K562 (cell line): ENCODE measurements around the gene DTL.

Source experiments
- CBX2 ChIP-seq: fragments of 200-600 bp; sonication (generic); IDR thresholded peaks from one replicate; pipeline ENCODE4 v1.6.1; 2012; ENCODE audit warnings: mild to moderate bottlenecking, low read length, inconsistent platforms; ENCODE audit not compliant: insufficient read depth, poor library complexity, severe bottlenecking
- EP300 ChIP-seq: IDR thresholded peaks from 2 replicates; pipeline ENCODE4 v1.6.1; 2012; ENCODE audit warnings: low read length, improper control_type of control experiment
- FOXM1 ChIP-seq, 2 experiments: fragments of 450-650 bp in 1 of 2; sonication (generic) in 1 of 2; formaldehyde crosslinking in 1 of 2; IDR thresholded peaks; 2 replicates each; pipeline versions ENCODE4 v1.6.1 to v1.9.0; 2017 to 2022; ENCODE audit warnings: low read depth in 2 of 2, mild to moderate bottlenecking in 2 of 2, missing genetic modification reagents in 1 of 2, moderate library complexity in 1 of 2
- POLR2A ChIP-seq: fragments of 450-650 bp; conservative IDR thresholded peaks from 2 replicates; pipeline ENCODE4 v1.6.1; 2016
- SAP30 ChIP-seq: fragments of 200-600 bp; sonication (generic); IDR thresholded peaks from 2 replicates; pipeline ENCODE4 v1.6.1; 2012; ENCODE audit warnings: borderline replicate concordance, low read depth, mild to moderate bottlenecking, moderate library complexity, low read length, control low read depth, inconsistent platforms; ENCODE audit not compliant: insufficient read depth, poor library complexity, severe bottlenecking
- SOX6 ChIP-seq: fragments of 450-650 bp; IDR thresholded peaks from 2 replicates; pipeline ENCODE4 v1.6.1; 2014; ENCODE audit warnings: mild to moderate bottlenecking
- SREBF2 ChIP-seq: sonication (generic); formaldehyde crosslinking; IDR thresholded peaks from 2 replicates; pipeline ENCODE4 v1.4.0; 2020; ENCODE audit warnings: mild to moderate bottlenecking, missing genetic modification reagents
- ZFP1 ChIP-seq: fragments of 450-650 bp; formaldehyde crosslinking; IDR thresholded peaks from 2 replicates; pipeline ENCODE4 v1.4.0; 2020; ENCODE audit warnings: mild to moderate bottlenecking, mixed read lengths
- ZNF347 ChIP-seq: fragments of 450-650 bp; formaldehyde crosslinking; IDR thresholded peaks from 2 replicates; pipeline ENCODE4 v1.4.0; 2020; ENCODE audit warnings: low read depth, mild to moderate bottlenecking, moderate library complexity
- TF ChIP-seq, protein P1 (sequence below): fragments of 450-650 bp; formaldehyde crosslinking; IDR thresholded peaks from 2 replicates; pipeline ENCODE4 v1.4.0; 2022; ENCODE audit warnings: missing genetic modification characterization
- TF ChIP-seq, protein P2 (sequence below): sonication (generic); formaldehyde crosslinking; IDR thresholded peaks from 2 replicates; pipeline ENCODE4 v1.9.0; 2022; ENCODE audit warnings: mild to moderate bottlenecking, missing genetic modification reagents
- TF ChIP-seq, protein P3 (sequence below), 3 experiments: IDR thresholded peaks in 2 of 3; conservative IDR thresholded peaks in 1 of 3; 2 replicates each; pipeline ENCODE4 v1.5.1; 2011 to 2012; ENCODE audit warnings: low read length in 3 of 3, mild to moderate bottlenecking in 3 of 3, control low read depth in 2 of 3, improper control_type of control experiment in 1 of 3, inconsistent platforms in 1 of 3, low read depth in 1 of 3, mixed read lengths in 1 of 3, moderate library complexity in 1 of 3; ENCODE audit not compliant: insufficient read depth in 2 of 3

DNA sequence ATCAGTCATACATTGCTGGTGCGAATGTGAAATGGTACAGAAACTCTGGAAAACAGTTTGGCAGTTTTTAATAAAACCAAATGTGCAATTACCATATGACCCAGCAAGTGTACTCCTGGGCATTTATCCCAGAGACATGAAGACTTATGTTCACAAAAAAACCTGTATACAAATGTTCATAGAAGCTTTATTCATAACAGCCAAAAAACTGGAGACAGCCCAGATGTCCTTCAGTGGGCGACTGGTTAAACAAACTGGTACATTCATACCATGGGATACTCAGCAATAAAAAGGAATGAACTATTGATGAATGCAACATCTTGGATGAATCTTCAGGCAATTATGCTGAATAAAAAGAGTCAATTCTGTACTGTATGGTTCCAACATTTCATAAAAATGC, 97.8 kb downstream of the DTL start:
- no peak for TF ChIP-seq SAP30
- no peak for TF ChIP-seq CBX2
- TF ChIP-seq EP300, result no peak
- TF ChIP-seq, protein P1, sequence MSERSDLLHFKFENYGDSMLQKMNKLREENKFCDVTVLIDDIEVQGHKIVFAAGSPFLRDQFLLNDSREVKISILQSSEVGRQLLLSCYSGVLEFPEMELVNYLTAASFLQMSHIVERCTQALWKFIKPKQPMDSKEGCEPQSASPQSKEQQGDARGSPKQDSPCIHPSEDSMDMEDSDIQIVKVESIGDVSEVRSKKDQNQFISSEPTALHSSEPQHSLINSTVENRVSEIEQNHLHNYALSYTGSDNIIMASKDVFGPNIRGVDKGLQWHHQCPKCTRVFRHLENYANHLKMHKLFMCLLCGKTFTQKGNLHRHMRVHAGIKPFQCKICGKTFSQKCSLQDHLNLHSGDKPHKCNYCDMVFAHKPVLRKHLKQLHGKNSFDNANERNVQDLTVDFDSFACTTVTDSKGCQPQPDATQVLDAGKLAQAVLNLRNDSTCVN, result no peak
- TF ChIP-seq SREBF2 (CRISPR knock-in tag), result no peak
- TF ChIP-seq, protein P2, sequence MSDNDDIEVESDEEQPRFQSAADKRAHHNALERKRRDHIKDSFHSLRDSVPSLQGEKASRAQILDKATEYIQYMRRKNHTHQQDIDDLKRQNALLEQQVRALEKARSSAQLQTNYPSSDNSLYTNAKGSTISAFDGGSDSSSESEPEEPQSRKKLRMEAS (CRISPR knock-in tag), result no peak
- no peak for TF ChIP-seq FOXM1 (IDR thresholded peaks at IDR 0.05; ENCODE audit: low read depth)
- TF ChIP-seq FOXM1 (CRISPR knock-in tag; IDR thresholded peaks at IDR 0.05; ENCODE audit: low read depth), result no peak
- no peak for TF ChIP-seq SOX6
- no peak for TF ChIP-seq POLR2A
- TF ChIP-seq, protein P3, sequence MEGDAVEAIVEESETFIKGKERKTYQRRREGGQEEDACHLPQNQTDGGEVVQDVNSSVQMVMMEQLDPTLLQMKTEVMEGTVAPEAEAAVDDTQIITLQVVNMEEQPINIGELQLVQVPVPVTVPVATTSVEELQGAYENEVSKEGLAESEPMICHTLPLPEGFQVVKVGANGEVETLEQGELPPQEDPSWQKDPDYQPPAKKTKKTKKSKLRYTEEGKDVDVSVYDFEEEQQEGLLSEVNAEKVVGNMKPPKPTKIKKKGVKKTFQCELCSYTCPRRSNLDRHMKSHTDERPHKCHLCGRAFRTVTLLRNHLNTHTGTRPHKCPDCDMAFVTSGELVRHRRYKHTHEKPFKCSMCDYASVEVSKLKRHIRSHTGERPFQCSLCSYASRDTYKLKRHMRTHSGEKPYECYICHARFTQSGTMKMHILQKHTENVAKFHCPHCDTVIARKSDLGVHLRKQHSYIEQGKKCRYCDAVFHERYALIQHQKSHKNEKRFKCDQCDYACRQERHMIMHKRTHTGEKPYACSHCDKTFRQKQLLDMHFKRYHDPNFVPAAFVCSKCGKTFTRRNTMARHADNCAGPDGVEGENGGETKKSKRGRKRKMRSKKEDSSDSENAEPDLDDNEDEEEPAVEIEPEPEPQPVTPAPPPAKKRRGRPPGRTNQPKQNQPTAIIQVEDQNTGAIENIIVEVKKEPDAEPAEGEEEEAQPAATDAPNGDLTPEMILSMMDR (IDR thresholded peaks at IDR 0.05 in 2 of 3, conservative IDR thresholded peaks at IDR 0.05 in 1 of 3; ENCODE audit: insufficient read depth in 2 of 3, low read depth in 1 of 3, low read length in 3 of 3), result no peak
- no peak for TF ChIP-seq ZFP1 (CRISPR knock-in tag)
- TF ChIP-seq ZNF347 (CRISPR knock-in tag), result no peak
